Measurements from ENCODE around the gene SLC39A5.
A peak's percentile ranks its signal among the peaks of the same experiment; 100 is the strongest.

Gene SLC39A5

GRCh38 chr12:56252649-56253048 lies 22.8 kb downstream of the SLC39A5 start:
- peaks cover 6% of the 10 kb centered on the region for H3K36me3 ChIP-seq (replicated peaks; ENCODE audit: insufficient read depth, low read length)
- H3K4me3 ChIP-seq (ENCODE audit: low read length), result no peak overlapping the region
- H3K79me2 ChIP-seq (ENCODE audit: low read length), result peaks cover 28% of the 10 kb centered on the region
- H3K27ac ChIP-seq (ENCODE audit: low read length), result no peak overlapping the region
- no peaks in the 10 kb centered on the region for H3K9me2 ChIP-seq (replicated peaks; ENCODE audit: insufficient read depth, low read length)
- H3K4me2 ChIP-seq (ENCODE audit: low read depth, low read length), result no peak overlapping the region
- no peak overlapping the region for H3K9ac ChIP-seq (ENCODE audit: low read length)
- no peak for TF ChIP-seq CTCF (IDR thresholded peaks at IDR 0.05; ENCODE audit: low read length)
- no peak for TF ChIP-seq EZH2 (optimal IDR thresholded peaks at IDR 0.05; ENCODE audit: low read depth, low read length)
- no peak for TF ChIP-seq EZH2phosphoT487 (IDR thresholded peaks at IDR 0.05; ENCODE audit: low read length)
- no peaks in the 10 kb centered on the region for H3K27me3 ChIP-seq (replicated peaks; ENCODE audit: insufficient read depth, low read length)
- H3K4me1 ChIP-seq (ENCODE audit: low read length), result 0 out of 2 replicates have a peak, but pooled peaks cover 4% of the 10 kb centered on the region
- no peaks in the 10 kb centered on the region for H4K20me1 ChIP-seq (ENCODE audit: insufficient read depth, low read length)
- H2AFZ ChIP-seq (ENCODE audit: low read length), result no peak overlapping the region
- no peak for DNase-seq
- H3F3A ChIP-seq (ENCODE audit: insufficient read depth, low read length), result no peaks in the 10 kb centered on the region
- no peaks in the 10 kb centered on the region for H3K9me3 ChIP-seq (replicated peaks; ENCODE audit: insufficient read depth, low read length)

GRCh38 chr12:56253091-56253490 lies 23.2 kb downstream of the SLC39A5 start:
- Histone ChIP-seq H3K4me3 (ENCODE audit: low read length) (no peak overlapping the region), H3K4me2 (ENCODE audit: low read depth, low read length) (no peak overlapping the region), H3K27ac (ENCODE audit: low read length) (no peak overlapping the region), H3K27me3 (replicated peaks; ENCODE audit: insufficient read depth, low read length) (no peaks in the 10 kb centered on the region), H2AFZ (ENCODE audit: low read length) (no peak overlapping the region), H3K36me3 (replicated peaks; ENCODE audit: insufficient read depth, low read length) (peaks cover 6% of the 10 kb centered on the region), H3K4me1 (ENCODE audit: low read length) (0 out of 2 replicates have a peak, but pooled peaks cover 4% of the 10 kb centered on the region), H3K79me2 (ENCODE audit: low read length) (peaks cover 32% of the 10 kb centered on the region), H3K9me3 (replicated peaks; ENCODE audit: insufficient read depth, low read length) (no peaks in the 10 kb centered on the region), H4K20me1 (ENCODE audit: insufficient read depth, low read length) (no peaks in the 10 kb centered on the region), H3F3A (ENCODE audit: insufficient read depth, low read length) (no peaks in the 10 kb centered on the region), H3K9ac (ENCODE audit: low read length) (no peak overlapping the region), H3K9me2 (replicated peaks; ENCODE audit: insufficient read depth, low read length) (no peaks in the 10 kb centered on the region)
- DNase-seq, result no peak
- no peak for TF ChIP-seq EZH2 (optimal IDR thresholded peaks at IDR 0.05; ENCODE audit: low read depth, low read length)
- no peak for TF ChIP-seq CTCF (IDR thresholded peaks at IDR 0.05; ENCODE audit: low read length)
- no peak for TF ChIP-seq EZH2phosphoT487 (IDR thresholded peaks at IDR 0.05; ENCODE audit: low read length)

- Histone ChIP-seq H3K27me3 (replicated peaks; ENCODE audit: insufficient read depth, low read length) (no peaks in the 10 kb centered on the region), H3K27ac (ENCODE audit: low read length) (no peak overlapping the region), H3F3A (ENCODE audit: insufficient read depth, low read length) (no peaks in the 10 kb centered on the region), H3K4me1 (ENCODE audit: low read length) (0 out of 2 replicates have a peak, but pooled peaks cover 4% of the 10 kb centered on the region), H3K4me3 (ENCODE audit: low read length) (no peak overlapping the region), H4K20me1 (ENCODE audit: insufficient read depth, low read length) (no peaks in the 10 kb centered on the region), H3K9me3 (replicated peaks; ENCODE audit: insufficient read depth, low read length) (no peaks in the 10 kb centered on the region), H3K36me3 (replicated peaks; ENCODE audit: insufficient read depth, low read length) (peaks cover 6% of the 10 kb centered on the region), H3K9ac (ENCODE audit: low read length) (no peak overlapping the region), H3K79me2 (ENCODE audit: low read length) (peaks cover 32% of the 10 kb centered on the region), H3K4me2 (ENCODE audit: low read depth, low read length) (no peak overlapping the region), H2AFZ (ENCODE audit: low read length) (no peak overlapping the region), H3K9me2 (replicated peaks; ENCODE audit: insufficient read depth, low read length) (no peaks in the 10 kb centered on the region)
- no peak for TF ChIP-seq EZH2 (optimal IDR thresholded peaks at IDR 0.05; ENCODE audit: low read depth, low read length)
- DNase-seq, result no peak
These were observed 25.8 kb downstream of the SLC39A5 start for GRCh38 chr12:56255671-56256070.

GRCh38 chr12:56256326-56256960 lies 26.6 kb downstream of the SLC39A5 start:
- Histone ChIP-seq H3K4me2 (ENCODE audit: low read depth, low read length) (peak overlapping the region; percentile 84; the same call in 1 of the 2 replicates), H3K4me1 (ENCODE audit: low read length) (0 out of 2 replicates have a peak, but pooled peaks cover 4% of the 10 kb centered on the region), H3F3A (ENCODE audit: insufficient read depth, low read length) (no peaks in the 10 kb centered on the region), H3K27ac (ENCODE audit: low read length) (no peak overlapping the region), H4K20me1 (ENCODE audit: insufficient read depth, low read length) (no peaks in the 10 kb centered on the region), H3K79me2 (ENCODE audit: low read length) (peaks cover 32% of the 10 kb centered on the region), H3K27me3 (replicated peaks; ENCODE audit: insufficient read depth, low read length) (no peaks in the 10 kb centered on the region), H3K9me3 (replicated peaks; ENCODE audit: insufficient read depth, low read length) (no peaks in the 10 kb centered on the region), H2AFZ (ENCODE audit: low read length) (no peak overlapping the region), H3K9me2 (replicated peaks; ENCODE audit: insufficient read depth, low read length) (no peaks in the 10 kb centered on the region), H3K36me3 (replicated peaks; ENCODE audit: insufficient read depth, low read length) (peaks cover 6% of the 10 kb centered on the region), H3K4me3 (ENCODE audit: low read length) (no peak overlapping the region), H3K9ac (ENCODE audit: low read length) (no peak overlapping the region)
- TF ChIP-seq EZH2phosphoT487 (IDR thresholded peaks at IDR 0.05; ENCODE audit: low read length) (no peak), CTCF (IDR thresholded peaks at IDR 0.05; ENCODE audit: low read length) (no peak), EZH2 (optimal IDR thresholded peaks at IDR 0.05; ENCODE audit: low read depth, low read length) (no peak)
- no peak for DNase-seq
